Measurements from ENCODE around the gene RELN.

RELN gene

DNA sequence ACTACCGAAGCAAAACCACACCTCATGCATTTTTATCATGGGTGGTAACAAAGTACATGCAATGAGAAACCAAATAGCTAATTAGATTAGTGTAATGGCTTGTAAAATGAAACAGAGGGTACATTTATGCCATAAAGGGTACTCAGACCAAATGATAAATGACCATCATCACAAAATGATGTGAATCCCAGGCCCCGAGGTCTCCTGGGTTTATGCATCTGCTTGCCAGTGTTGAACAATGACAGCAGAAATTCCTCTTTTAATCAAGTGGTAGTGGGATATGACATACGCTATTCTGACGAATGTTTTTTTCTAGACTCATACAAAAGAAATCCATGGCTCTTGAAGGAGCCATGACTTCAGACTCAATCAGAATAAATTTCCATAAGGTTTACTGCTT, 293.9 kb downstream of the RELN start:
- TF ChIP-seq CTCF (IDR thresholded peaks at IDR 0.05) = no peak
- Histone ChIP-seq H3K27ac (no peak overlapping the region), H3K4me3 (no peak overlapping the region)
- no peak for DNase-seq (ENCODE audit: low spot score)

GRCh38 chr7:103694304-103694703, 295.2 kb downstream of the RELN start:
- Histone ChIP-seq H3K4me3 (no peak overlapping the region), H3K27ac (no peak overlapping the region)
- TF ChIP-seq CTCF (IDR thresholded peaks at IDR 0.05) = no peak
- DNase-seq (ENCODE audit: low spot score) = no peak

GRCh38 chr7:103691291-103691690, 298.2 kb downstream of the RELN start:
- Histone ChIP-seq H3K27ac (no peak overlapping the region), H3K4me3 (no peak overlapping the region)
- no peak for TF ChIP-seq CTCF (IDR thresholded peaks at IDR 0.05)
- no peak for DNase-seq (ENCODE audit: low spot score)

DNA sequence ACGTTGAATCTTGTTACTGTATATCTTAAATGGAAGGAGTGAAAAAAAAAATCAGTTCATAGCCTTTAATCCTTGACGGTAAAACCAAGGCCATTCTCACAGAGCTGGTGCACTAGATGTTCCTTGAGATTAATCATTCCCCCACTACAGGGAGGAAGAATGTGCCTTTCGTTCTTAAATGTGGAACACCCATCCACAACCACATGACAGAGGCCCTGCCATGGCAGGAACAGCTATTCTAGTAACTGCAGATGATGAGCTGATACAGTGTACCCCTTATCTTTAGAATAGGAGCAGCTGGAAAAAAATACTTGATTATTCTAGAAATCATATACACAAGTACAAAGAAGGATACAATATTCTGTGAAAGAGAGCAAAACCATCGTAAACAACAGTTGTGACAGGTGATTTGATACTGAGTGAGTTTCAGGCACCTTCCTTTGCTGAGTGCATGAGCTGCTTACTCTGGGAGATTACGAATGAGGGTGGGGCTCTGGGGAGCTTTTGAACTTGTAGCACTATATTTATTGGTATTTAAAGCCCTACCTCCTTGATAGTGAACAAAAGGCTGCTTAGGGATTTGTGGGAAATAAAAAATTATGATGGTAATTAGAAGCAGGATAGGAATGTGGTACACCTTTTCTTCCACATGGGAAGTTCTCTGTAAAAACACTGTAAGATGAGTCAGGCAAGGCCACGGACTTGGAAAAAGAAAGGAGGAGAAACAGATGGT, 299.1 kb downstream of the RELN start:
- no peak for DNase-seq (ENCODE audit: low spot score)
- Histone ChIP-seq H3K27ac (no peak overlapping the region), H3K4me3 (no peak overlapping the region)
- TF ChIP-seq CTCF (IDR thresholded peaks at IDR 0.05) = no peak

GRCh38 chr7:103689255-103689654, 300.2 kb downstream of the RELN start:
- DNase-seq (ENCODE audit: low spot score) = no peak
- H3K27ac ChIP-seq = no peak overlapping the region
- TF ChIP-seq CTCF (IDR thresholded peaks at IDR 0.05) = no peak
- no peak overlapping the region for H3K4me3 ChIP-seq

GRCh38 chr7:103687951-103688350, 301.5 kb downstream of the RELN start:
- no peak overlapping the region for H3K27ac ChIP-seq
- DNase-seq (ENCODE audit: low spot score) = no peak
- no peak for TF ChIP-seq CTCF (IDR thresholded peaks at IDR 0.05)
- no peak overlapping the region for H3K4me3 ChIP-seq

DNA sequence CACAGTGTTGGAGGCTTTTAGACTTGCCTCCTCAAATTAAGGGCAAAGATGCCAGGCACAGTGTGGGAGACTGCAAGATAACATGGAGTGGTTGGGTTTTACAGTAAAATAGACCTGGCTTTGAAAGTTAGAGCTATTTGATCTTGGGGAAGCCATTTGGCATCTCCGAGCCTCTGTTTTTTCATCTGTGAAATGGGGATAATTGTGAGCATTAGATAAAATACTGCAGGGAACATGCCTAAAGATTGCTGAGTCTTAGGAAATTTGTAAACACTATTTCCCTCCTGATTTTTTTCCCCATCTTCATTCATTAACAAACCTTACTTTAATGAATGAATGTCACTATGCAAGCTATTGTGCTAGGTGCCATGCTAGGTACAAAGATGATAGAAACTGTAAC, 302.2 kb downstream of the RELN start:
- DNase-seq (ENCODE audit: low spot score) = no peak
- H3K4me3 ChIP-seq = no peak overlapping the region
- no peak for TF ChIP-seq CTCF (IDR thresholded peaks at IDR 0.05)
- H3K27ac ChIP-seq = no peak overlapping the region
